Thyroid gland (tissue), 4 donors: ENCODE results near the gene SAMD4A. TPM values are rescaled to one million over a fixed set of nuclear protein-coding genes. Genes with fewer than 3 reads are reported as not detected.

Source experiments
- DNase-seq, 2 donors: peaks; one replicate each; pipeline ENCODE4 v3.0.0-alpha.2; 2019
- H3K27ac ChIP-seq, 3 donors: fragments of 200-600 bp; sonication (generic); 1 replicate in 2 of 3; 2 replicates in 1 of 3; pipeline ENCODE4 v1.5.1; 2016 to 2019; ENCODE audit warnings: mild to moderate bottlenecking in 1 of 3, moderate library complexity in 1 of 3
- H3K27me3 ChIP-seq: fragments of 200-600 bp; sonication (generic); one replicate; pipeline ENCODE4 v1.5.1; 2019
- H3K36me3 ChIP-seq, 2 donors: fragments of 200-600 bp; sonication (generic); one replicate each; pipeline ENCODE4 v1.5.1; 2016 to 2019
- H3K4me1 ChIP-seq, 2 donors: fragments of 200-600 bp; sonication (generic); one replicate each; pipeline ENCODE4 v1.5.1; 2017 to 2019
- H3K4me3 ChIP-seq, 3 donors: fragments of 200-600 bp; sonication (generic); replicated peaks in 1 of 3; 1 replicate in 2 of 3; 2 replicates in 1 of 3; pipeline ENCODE4 v1.5.1; 2016; ENCODE audit warnings: mild to moderate bottlenecking in 1 of 3
- H3K9me3 ChIP-seq: fragments of 200-600 bp; sonication (generic); one replicate; pipeline ENCODE4 v1.5.1; 2017
- CTCF ChIP-seq, 6 experiments: fragments of 200-600 bp in 3 of 6; fragments of 450-650 bp in 3 of 6; sonication (generic) in 3 of 6; IDR thresholded peaks; one replicate each; pipeline ENCODE4 v1.5.1; 2016 to 2019; ENCODE audit warnings: antibody characterized with exemption in 6 of 6, mild to moderate bottlenecking in 2 of 6, inconsistent platforms in 1 of 6, moderate library complexity in 1 of 6
- POLR2A ChIP-seq, 2 donors: fragments of 450-650 bp; IDR thresholded peaks; one replicate each; pipeline ENCODE4 v1.6.1; 2017; ENCODE audit warnings: antibody characterized with exemption in 2 of 2, mild to moderate bottlenecking in 2 of 2, moderate library complexity in 1 of 2
- WGBS, 2 donors: methylation state at CpG; one replicate each; pipeline ENCODE4 v1.1.5; 2017; 5-methylcytosine and 5-hydroxymethylcytosine counted together
- intact Hi-C: fragments of 100-400 bp; cut with DNase I; formaldehyde crosslinking; loops from one replicate; pipeline ENCODE4 v1.15.1; 2023
- total RNA-seq, 4 donors: library from RNA; depleted of rRNA; stranded (reverse); fragments of >200 nt; gene quantifications; one replicate each; pipeline ENCODE4 v1.2.3, GENCODE V29; 2016

The SAMD4A gene
- total RNA-seq, 4 donors from 2014 or later, result 12.6 to 32.7 (median 17.6) TPM

- Histone ChIP-seq H3K4me3 (no peak overlapping the region), H3K9me3 (no peaks in the 10 kb centered on the region), H3K4me1 (peaks cover 0 to under 1% of the 10 kb centered on the region in 2 donors), H3K27ac (no peak overlapping the region), H3K27me3 (no peaks in the 10 kb centered on the region), H3K36me3 (no peaks in the 10 kb centered on the region)
- intact Hi-C loops, result no loop called here
- WGBS, 2 donors, result 96 to 98% methylated on average over 6 of the region's 6 CpGs
- DNase-seq, result no peak
- TF ChIP-seq POLR2A (IDR thresholded peaks at IDR 0.05) (no peak), CTCF (IDR thresholded peaks at IDR 0.05) (no peak)
Measured at GRCh38 chr14:54574528-54574927, 7.6 kb downstream of the SAMD4A start.

GRCh38 chr14:54577494-54577893 lies 10.6 kb downstream of the SAMD4A start:
- Histone ChIP-seq H3K27me3 (no peaks in the 10 kb centered on the region), H3K4me3 (no peak overlapping the region), H3K9me3 (no peaks in the 10 kb centered on the region), H3K27ac (no peak overlapping the region), H3K36me3 (no peaks in the 10 kb centered on the region), H3K4me1 (no peaks in the 10 kb centered on the region)
- DNase-seq, result no peak
- 89 to 96% methylated on average over 6 of the region's 6 CpGs for WGBS, 2 donors
- TF ChIP-seq CTCF (IDR thresholded peaks at IDR 0.05) (no peak), POLR2A (IDR thresholded peaks at IDR 0.05) (no peak)
- intact Hi-C loops, result loop anchor here (5.0 kb wide), 1 partner anchor 70 kb away; no protein-coding TSS in a partner anchor

GRCh38 chr14:54577977-54578376 lies 11.0 kb downstream of the SAMD4A start:
- DNase-seq, result no peak
- Histone ChIP-seq H3K27me3 (no peaks in the 10 kb centered on the region), H3K9me3 (no peaks in the 10 kb centered on the region), H3K4me3 (no peak overlapping the region), H3K27ac (no peak overlapping the region), H3K4me1 (no peaks in the 10 kb centered on the region), H3K36me3 (no peaks in the 10 kb centered on the region)
- intact Hi-C loops, result loop anchor here (5.0 kb wide), 1 partner anchor 69 kb away; no protein-coding TSS in a partner anchor
- 57 to 79% methylated on average over 3 of the region's 3 CpGs for WGBS, 2 donors
- TF ChIP-seq CTCF (IDR thresholded peaks at IDR 0.05), result no peak
- no peak for TF ChIP-seq POLR2A (IDR thresholded peaks at IDR 0.05)

- no peaks in the 10 kb centered on the region for H3K27me3 ChIP-seq
- DNase-seq, result no peak
- intact Hi-C loops, result loop anchor here (5.0 kb wide), 1 partner anchor 68 kb away; no protein-coding TSS in a partner anchor
- H3K4me1 ChIP-seq, result no peaks in the 10 kb centered on the region
- WGBS, 2 donors, result 35 to 41% methylated on average over 1 of the region's 1 CpG
- H3K36me3 ChIP-seq, result no peaks in the 10 kb centered on the region
- no peak overlapping the region for H3K27ac ChIP-seq
- no peaks in the 10 kb centered on the region for H3K9me3 ChIP-seq
- no peak for TF ChIP-seq POLR2A (IDR thresholded peaks at IDR 0.05)
- no peak for TF ChIP-seq CTCF (IDR thresholded peaks at IDR 0.05)
- H3K4me3 ChIP-seq, result no peak overlapping the region
Measured at GRCh38 chr14:54579621-54580020, 12.7 kb downstream of the SAMD4A start.

- intact Hi-C loops, result no loop called here
- Histone ChIP-seq H3K27ac (no peak overlapping the region), H3K9me3 (no peaks in the 10 kb centered on the region)
Measured at GRCh38 chr14:54580933-54581332, 14.0 kb downstream of the SAMD4A start.

More at GRCh38 chr14:54580933-54581332, 14.0 kb downstream of the SAMD4A start:
- 97 to 98% methylated on average over 3 of the region's 3 CpGs for WGBS, 2 donors
- TF ChIP-seq POLR2A (IDR thresholded peaks at IDR 0.05), result no peak
- no peak for TF ChIP-seq CTCF (IDR thresholded peaks at IDR 0.05)
- no peaks in the 10 kb centered on the region for H3K4me1 ChIP-seq
- H3K4me3 ChIP-seq, result no peak overlapping the region
- no peak for DNase-seq
- H3K27me3 ChIP-seq, result no peaks in the 10 kb centered on the region
- H3K36me3 ChIP-seq, result no peaks in the 10 kb centered on the region
